Keratinocyte (primary cell): ENCODE results near the gene MINK1. TPM values are rescaled to one million over a fixed set of nuclear protein-coding genes. Genes with fewer than 3 reads are reported as not detected.

ENCODE experiments used
- DNase-seq: peaks from one replicate; pipeline ENCODE4 v3.0.0-alpha.2; 2011; ENCODE audit warnings: low read depth, missing footprints, low spot score
- FAIRE-seq: peaks from 2 replicates; lab custom pipeline; 2011; peaks lifted over from hg19 to GRCh38; lab: Jason Lieb, UNC
- H2AFZ ChIP-seq: 2 replicates; pipeline ENCODE4 v1.6.0; 2012; ENCODE audit warnings: low read length, control low read depth, inconsistent platforms; ENCODE audit not compliant: control insufficient read depth
- H3K27ac ChIP-seq: 2 replicates; pipeline ENCODE4 v1.5.1; 2011; ENCODE audit warnings: low read length; ENCODE audit not compliant: control insufficient read depth, insufficient read depth
- H3K27me3 ChIP-seq: 3 replicates; pipeline ENCODE4 v1.6.0; 2011; ENCODE audit warnings: low read length; ENCODE audit not compliant: control insufficient read depth, insufficient read depth; ENCODE audit errors: extremely low read depth
- H3K36me3 ChIP-seq, 2 experiments: 2 replicates in 1 of 2; 3 replicates in 1 of 2; pipeline ENCODE4 v1.5.1; 2011; ENCODE audit warnings: low read length in 2 of 2, mild to moderate bottlenecking in 1 of 2; ENCODE audit not compliant: control insufficient read depth in 2 of 2, insufficient read depth in 2 of 2; ENCODE audit errors: extremely low read depth in 1 of 2
- H3K4me1 ChIP-seq: 3 replicates; pipeline ENCODE4 v1.5.1; 2011; ENCODE audit warnings: low read length; ENCODE audit not compliant: control insufficient read depth, insufficient read depth; ENCODE audit errors: extremely low read depth
- H3K4me2 ChIP-seq: 3 replicates; pipeline ENCODE4 v1.6.0; 2011; ENCODE audit warnings: low read depth, low read length; ENCODE audit not compliant: control insufficient read depth, insufficient read depth; ENCODE audit errors: extremely low read depth
- H3K4me3 ChIP-seq, 3 experiments: fragments of 200-600 bp in 1 of 3; sonication (generic) in 1 of 3; 2 replicates in 2 of 3; 3 replicates in 1 of 3; pipeline ENCODE4 v1.5.1; 2011 to 2016; ENCODE audit warnings: low read length in 3 of 3, mild to moderate bottlenecking in 3 of 3, control low read depth in 2 of 3, inconsistent platforms in 1 of 3, low read depth in 1 of 3, mixed read lengths in 1 of 3, mixed run types in 1 of 3, moderate library complexity in 1 of 3; ENCODE audit not compliant: control insufficient read depth in 2 of 3, insufficient read depth in 2 of 3; ENCODE audit errors: extremely low read depth in 1 of 3
- H3K79me2 ChIP-seq: 2 replicates; pipeline ENCODE4 v1.6.0; 2012; ENCODE audit warnings: low read length; ENCODE audit not compliant: control insufficient read depth, insufficient read depth
- H3K9ac ChIP-seq: 3 replicates; pipeline ENCODE4 v1.6.0; 2011; ENCODE audit warnings: low read length; ENCODE audit not compliant: control insufficient read depth, insufficient read depth; ENCODE audit errors: extremely low read depth
- H3K9me1 ChIP-seq: 3 replicates; pipeline ENCODE4 v1.6.0; 2011; ENCODE audit warnings: low read length; ENCODE audit not compliant: control insufficient read depth, insufficient read depth; ENCODE audit errors: extremely low read depth
- H3K9me3 ChIP-seq: 2 replicates; pipeline ENCODE4 v1.5.1; 2012; ENCODE audit warnings: low read depth, low read length; ENCODE audit not compliant: control insufficient read depth
- H4K20me1 ChIP-seq: 3 replicates; pipeline ENCODE4 v1.6.0; 2011; ENCODE audit warnings: low read length; ENCODE audit not compliant: control insufficient read depth, insufficient read depth; ENCODE audit errors: extremely low read depth
- CTCF ChIP-seq, 3 experiments: IDR thresholded peaks in 1 of 3; conservative IDR thresholded peaks in 1 of 3; optimal IDR thresholded peaks in 1 of 3; 2 replicates in 2 of 3; 3 replicates in 1 of 3; pipeline versions ENCODE3 to v1.5.1; 2011; ENCODE audit warnings: low read length in 3 of 3, mild to moderate bottlenecking in 3 of 3, moderate library complexity in 2 of 3, control low read depth in 1 of 3, inconsistent platforms in 1 of 3; ENCODE audit not compliant: insufficient read depth in 2 of 3; ENCODE audit errors: extremely low read depth in 1 of 3
- EZH2 ChIP-seq: IDR thresholded peaks from one replicate; pipeline ENCODE4 v1.6.1; 2012; ENCODE audit warnings: inconsistent platforms, mild to moderate bottlenecking, low read length, moderate library complexity
- dilution Hi-C: fragments of 300-500 bp; cut with MboI; formaldehyde crosslinking; loops from one replicate; pipeline ENCODE4 v1.7.0; 2020; ENCODE audit warnings: low sequenced_read_pairs; ENCODE audit not compliant: extremely low pct_ligation_motif_present
- polyA plus RNA-seq, 5 experiments: library from polyadenylated mRNA; depleted of rRNA in 3 of 5; stranded (reverse) in 3 of 5; stranded (forward) in 1 of 5; unstranded in 1 of 5; fragments of >200 nt; gene quantifications; 1 replicate in 1 of 5; 2 replicates in 3 of 5; 3 replicates in 1 of 5; pipeline versions ENCODE4 v1.2.1 to v1.2.3, GENCODE V29; 2011 to 2012; ENCODE audit warnings: missing spikeins in 2 of 5, low read depth in 1 of 5, low replicate concordance in 1 of 5

Gene MINK1
- polyA plus RNA-seq, 1 donor (not counting 4 experiments of a cell fraction or from before 2014, with no cell fraction given), result 82.8 TPM

GRCh38 chr17:4945944-4946280, 112.8 kb downstream of the MINK1 start:
- H3K36me3 ChIP-seq, result peaks cover 27 to 34% of the 10 kb centered on the region in 2 experiments
- peaks cover 44% of the 10 kb centered on the region for H3K4me1 ChIP-seq
- H3K9me3 ChIP-seq, result no peaks in the 10 kb centered on the region
- peak overlapping the region; percentile 94 for H3K9ac ChIP-seq
- peaks cover 57% of the 10 kb centered on the region for H3K79me2 ChIP-seq
- no peaks in the 10 kb centered on the region for H3K27me3 ChIP-seq
- H3K4me3 ChIP-seq, result peak overlapping the region; percentile 96 to 99 (median 97)
- peak overlapping the region; percentile 100 for H3K4me2 ChIP-seq
- no peaks in the 10 kb centered on the region for H3K9me1 ChIP-seq
- FAIRE-seq (no peak), DNase-seq (no peak)
- TF ChIP-seq CTCF (optimal IDR thresholded peaks at IDR 0.05 in 1 of 3, IDR thresholded peaks at IDR 0.05 in 1 of 3, conservative IDR thresholded peaks at IDR 0.05 in 1 of 3; ENCODE audit: extremely low read depth in 1 of 3, insufficient read depth in 2 of 3, low read length in 3 of 3) (no peak), EZH2 (no peak)
- no peak overlapping the region for H2AFZ ChIP-seq
- H4K20me1 ChIP-seq, result peaks cover 15% of the 10 kb centered on the region
- peak overlapping the region; percentile 91 for H3K27ac ChIP-seq
- dilution Hi-C loops, result loop anchor here (10.0 kb wide), 1 partner anchor 59 kb away; no protein-coding TSS in a partner anchor

- peak overlapping the region; percentile 94 for H3K9ac ChIP-seq
- dilution Hi-C loops, result loop anchor here (10.0 kb wide), 1 partner anchor 58 kb away; no protein-coding TSS in a partner anchor
- no peak for FAIRE-seq
- peaks cover 40% of the 10 kb centered on the region for H3K4me1 ChIP-seq
- no peaks in the 10 kb centered on the region for H3K27me3 ChIP-seq
- TF ChIP-seq CTCF (optimal IDR thresholded peaks at IDR 0.05 in 1 of 3, IDR thresholded peaks at IDR 0.05 in 1 of 3, conservative IDR thresholded peaks at IDR 0.05 in 1 of 3; ENCODE audit: extremely low read depth in 1 of 3, insufficient read depth in 2 of 3, low read length in 3 of 3) (no peak), EZH2 (no peak)
- H3K36me3 ChIP-seq, result peaks cover 27 to 34% of the 10 kb centered on the region in 2 experiments
- no peak for DNase-seq
- no peaks in the 10 kb centered on the region for H3K9me1 ChIP-seq
- no peaks in the 10 kb centered on the region for H3K9me3 ChIP-seq
- H3K27ac ChIP-seq, result peak overlapping the region; percentile 89
- peaks cover 15% of the 10 kb centered on the region for H4K20me1 ChIP-seq
- peaks cover 52% of the 10 kb centered on the region for H3K79me2 ChIP-seq
- peak overlapping the region; percentile 100 for H3K4me2 ChIP-seq
- H3K4me3 ChIP-seq, result peak overlapping the region; percentile 96 to 99 (median 97)
- no peak overlapping the region for H2AFZ ChIP-seq
These were observed 113.3 kb downstream of the MINK1 start for GRCh38 chr17:4946312-4946976.
